Hepatocyte (in vitro differentiated cells): Measurements from ENCODE around the gene DYRK1A. TPM values are rescaled to one million over a fixed set of nuclear protein-coding genes. Genes with fewer than 3 reads are reported as not detected.

Experiments used
- DNase-seq: peaks from one replicate; pipeline ENCODE4 v3.0.0-alpha.2; 2016; ENCODE audit warnings: low spot score
- H2AFZ ChIP-seq: fragments of 200-600 bp; sonication (generic); 2 replicates; pipeline ENCODE4 v1.6.0; 2016; ENCODE audit warnings: antibody characterized with exemption, mild to moderate bottlenecking
- H3K27ac ChIP-seq: fragments of 200-600 bp; sonication (generic); 2 replicates; pipeline ENCODE4 v1.5.1; 2016; ENCODE audit warnings: mild to moderate bottlenecking
- H3K27me3 ChIP-seq: fragments of 200-600 bp; sonication (generic); 2 replicates; pipeline ENCODE4 v1.6.1; 2016
- H3K36me3 ChIP-seq: fragments of 200-600 bp; sonication (generic); replicated peaks from 2 replicates; pipeline ENCODE4 v1.5.1; 2016; ENCODE audit warnings: low read depth; ENCODE audit not compliant: insufficient read depth
- H3K4me1 ChIP-seq: fragments of 200-600 bp; sonication (generic); 2 replicates; pipeline ENCODE4 v1.5.1; 2016; ENCODE audit warnings: mild to moderate bottlenecking, moderate library complexity; ENCODE audit not compliant: insufficient read depth
- H3K4me2 ChIP-seq: fragments of 200-600 bp; sonication (generic); 2 replicates; pipeline ENCODE4 v1.6.0; 2016
- H3K4me3 ChIP-seq: fragments of 200-600 bp; sonication (generic); 2 replicates; pipeline ENCODE4 v1.5.1; 2016; ENCODE audit warnings: mild to moderate bottlenecking
- H3K79me2 ChIP-seq: fragments of 200-600 bp; sonication (generic); 2 replicates; pipeline ENCODE4 v1.6.0; 2017; ENCODE audit warnings: mild to moderate bottlenecking
- H3K9me2 ChIP-seq: fragments of 200-600 bp; sonication (generic); replicated peaks from 2 replicates; pipeline ENCODE4 v1.6.0; 2017; ENCODE audit warnings: mild to moderate bottlenecking; ENCODE audit not compliant: insufficient read depth
- H3K9me3 ChIP-seq: fragments of 200-600 bp; sonication (generic); 2 replicates; pipeline ENCODE4 v1.5.1; 2016; ENCODE audit warnings: low read depth, mild to moderate bottlenecking
- H4K20me1 ChIP-seq: fragments of 200-600 bp; sonication (generic); 2 replicates; pipeline ENCODE4 v1.6.0; 2016; ENCODE audit warnings: mild to moderate bottlenecking; ENCODE audit not compliant: insufficient read depth, poor library complexity, severe bottlenecking
- CTCF ChIP-seq: fragments of 200-600 bp; sonication (generic); IDR thresholded peaks from 2 replicates; pipeline ENCODE4 v1.5.1; 2016; ENCODE audit warnings: antibody characterized with exemption, mild to moderate bottlenecking; ENCODE audit not compliant: poor library complexity
- EZH2 ChIP-seq: fragments of 200-600 bp; sonication (generic); IDR thresholded peaks from 2 replicates; pipeline ENCODE4 v1.6.1; 2016; ENCODE audit warnings: antibody characterized with exemption, mild to moderate bottlenecking, borderline replicate concordance
- EZH2phosphoT487 ChIP-seq: fragments of 200-600 bp; sonication (generic); IDR thresholded peaks from one replicate; pipeline ENCODE4 v1.6.1; 2018; ENCODE audit warnings: antibody characterized with exemption, mild to moderate bottlenecking, low read depth, moderate library complexity; ENCODE audit not compliant: unreplicated experiment, severe bottlenecking
- WGBS: methylation state at CpG from one replicate; pipeline ENCODE4 v1.1.6; 2016; ENCODE audit warnings: low lambda C conversion rate; ENCODE audit errors: missing lambda C conversion rate; 5-methylcytosine and 5-hydroxymethylcytosine counted together
- polyA plus RNA-seq: library from polyadenylated mRNA; unstranded; fragments of >200 nt; fragmentation: Nextera tagmentation; extraction: Ambion mirVana; gene quantifications from 2 replicates; pipeline ENCODE4 v1.2.1, GENCODE V29; 2016
- total RNA-seq: library from RNA; depleted of rRNA; stranded (reverse); fragments of >200 nt; gene quantifications from 2 replicates; pipeline ENCODE4 v1.2.3, GENCODE V29; 2014

Gene DYRK1A
- total and polyA plus RNA-seq, 2 experiments from 2014 or later, result 4.9 to 85.2 TPM

- Histone ChIP-seq H3K27me3 (no peaks in the 10 kb centered on the region), H3K36me3 (peaks cover 5% of the 10 kb centered on the region), H4K20me1 (peaks cover 3% of the 10 kb centered on the region), H3K79me2 (peaks cover 57% of the 10 kb centered on the region), H3K4me2 (no peak overlapping the region), H3K9me2 (no peaks in the 10 kb centered on the region), H3K27ac (peak overlapping the region; percentile 66), H2AFZ (no peak overlapping the region), H3K4me1 (no peaks in the 10 kb centered on the region), H3K9me3 (no peaks in the 10 kb centered on the region), H3K4me3 (no peak overlapping the region)
- WGBS, result 91% methylated on average over 5 of the region's 5 CpGs
- TF ChIP-seq EZH2phosphoT487 (no peak), EZH2 (no peak), CTCF (no peak)
- peak; percentile 40 for DNase-seq
These were observed 137.4 kb downstream of the DYRK1A start for GRCh38 chr21:37503848-37504467.

- H3K79me2 ChIP-seq, result peaks cover 55% of the 10 kb centered on the region
These were observed 139.4 kb downstream of the DYRK1A start for GRCh38 chr21:37505963-37506362.

GRCh38 chr21:37507716-37508115, 141.1 kb downstream of the DYRK1A start:
- 85% methylated on average over 3 of the region's 3 CpGs for WGBS

More at GRCh38 chr21:37505963-37506362, 139.4 kb downstream of the DYRK1A start:
- Histone ChIP-seq H3K9me2 (no peaks in the 10 kb centered on the region), H3K4me2 (no peak overlapping the region), H2AFZ (no peak overlapping the region), H3K9me3 (no peaks in the 10 kb centered on the region), H3K27ac (no peak overlapping the region), H3K27me3 (no peaks in the 10 kb centered on the region), H3K36me3 (peaks cover 5% of the 10 kb centered on the region), H4K20me1 (peaks cover 3% of the 10 kb centered on the region), H3K4me3 (no peak overlapping the region), H3K4me1 (no peaks in the 10 kb centered on the region)
- 97% methylated on average over 12 of the region's 12 CpGs for WGBS
- DNase-seq, result no peak
- TF ChIP-seq EZH2, result no peak
- no peak for TF ChIP-seq CTCF
- no peak for TF ChIP-seq EZH2phosphoT487

More at GRCh38 chr21:37507716-37508115, 141.1 kb downstream of the DYRK1A start:
- H4K20me1 ChIP-seq, result no peaks in the 10 kb centered on the region
- H3K27me3 ChIP-seq, result no peaks in the 10 kb centered on the region
- H3K79me2 ChIP-seq, result peaks cover 42% of the 10 kb centered on the region
- H3K36me3 ChIP-seq, result peaks cover 5% of the 10 kb centered on the region
- no peak overlapping the region for H2AFZ ChIP-seq
- no peak overlapping the region for H3K4me3 ChIP-seq
- H3K4me2 ChIP-seq, result no peak overlapping the region
- no peak overlapping the region for H3K27ac ChIP-seq
- DNase-seq, result no peak
- TF ChIP-seq EZH2phosphoT487 (no peak), CTCF (no peak), EZH2 (no peak)
- H3K9me2 ChIP-seq, result no peaks in the 10 kb centered on the region
- H3K9me3 ChIP-seq, result no peaks in the 10 kb centered on the region
- no peaks in the 10 kb centered on the region for H3K4me1 ChIP-seq
